BE2C (cell line): ENCODE measurements around the gene TGFB1.

Experiments used
- DNase-seq: peaks from one replicate; pipeline ENCODE4 v3.0.0-alpha.2; 2020
- H3K27me3 ChIP-seq: fragments of 250-450 bp; sonication (Bioruptor Pico); 2 replicates; pipeline ENCODE4 v1.5.1; 2020; ENCODE audit warnings: mild to moderate bottlenecking
- H3K36me3 ChIP-seq: fragments of 250-450 bp; sonication (Bioruptor Pico); 2 replicates; pipeline ENCODE4 v1.5.1; 2020; ENCODE audit warnings: mild to moderate bottlenecking
- H3K4me1 ChIP-seq: fragments of 250-450 bp; sonication (Bioruptor Pico); 2 replicates; pipeline ENCODE4 v1.5.1; 2020
- H3K4me3 ChIP-seq: 2 replicates; pipeline ENCODE4 v1.5.1; 2011; ENCODE audit warnings: low read depth, low read length
- H3K9me3 ChIP-seq: fragments of 250-450 bp; sonication (Bioruptor Pico); 2 replicates; pipeline ENCODE4 v1.5.1; 2020
- CTCF ChIP-seq: IDR thresholded peaks from 2 replicates; pipeline ENCODE4 v1.5.1; 2012; ENCODE audit warnings: mild to moderate bottlenecking, low read depth, low read length

Gene TGFB1

GRCh38 chr19:41344162-41344561 is 9.6 kb downstream of the TGFB1 start:
- Histone ChIP-seq H3K9me3 (no peaks in the 10 kb centered on the region), H3K4me3 (no peak overlapping the region), H3K27me3 (no peaks in the 10 kb centered on the region), H3K36me3 (no peaks in the 10 kb centered on the region; the same call in 1 of the 2 replicates), H3K4me1 (no peaks in the 10 kb centered on the region)
- DNase-seq, result no peak
- TF ChIP-seq CTCF, result no peak

- H3K4me3 ChIP-seq, result no peak overlapping the region
- no peak for TF ChIP-seq CTCF
- no peaks in the 10 kb centered on the region for H3K9me3 ChIP-seq
- H3K36me3 ChIP-seq, result no peaks in the 10 kb centered on the region; the same call in 1 of the 2 replicates
- DNase-seq, result no peak
- H3K4me1 ChIP-seq, result no peaks in the 10 kb centered on the region
- H3K27me3 ChIP-seq, result no peaks in the 10 kb centered on the region
Observed at GRCh38 chr19:41341669-41342490, 11.8 kb downstream of the TGFB1 start.

- DNase-seq, result no peak
Observed at GRCh38 chr19:41339936-41340335, 13.8 kb downstream of the TGFB1 start.

GRCh38 chr19:41335467-41335866 is 18.3 kb downstream of the TGFB1 start:
- no peak for DNase-seq
- Histone ChIP-seq H3K4me1 (no peaks in the 10 kb centered on the region; the same call in 1 of the 2 replicates), H3K36me3 (peaks cover 3% of the 10 kb centered on the region; the same call in 1 of the 2 replicates), H3K4me3 (no peak overlapping the region), H3K9me3 (no peaks in the 10 kb centered on the region), H3K27me3 (no peaks in the 10 kb centered on the region)
- TF ChIP-seq CTCF, result no peak

More at GRCh38 chr19:41339936-41340335, 13.8 kb downstream of the TGFB1 start:
- no peaks in the 10 kb centered on the region for H3K9me3 ChIP-seq
- TF ChIP-seq CTCF, result no peak
- H3K4me1 ChIP-seq, result no peaks in the 10 kb centered on the region
- no peaks in the 10 kb centered on the region; the same call in 1 of the 2 replicates for H3K36me3 ChIP-seq
- no peak overlapping the region for H3K4me3 ChIP-seq
- no peaks in the 10 kb centered on the region for H3K27me3 ChIP-seq

GRCh38 chr19:41334793-41335192 is 18.9 kb downstream of the TGFB1 start:
- Histone ChIP-seq H3K4me1 (no peaks in the 10 kb centered on the region; the same call in 1 of the 2 replicates), H3K36me3 (peaks cover 3% of the 10 kb centered on the region; the same call in 1 of the 2 replicates), H3K9me3 (no peaks in the 10 kb centered on the region), H3K27me3 (no peaks in the 10 kb centered on the region), H3K4me3 (no peak overlapping the region)
- TF ChIP-seq CTCF, result no peak
- no peak for DNase-seq

- peaks cover 3% of the 10 kb centered on the region; the same call in 1 of the 2 replicates for H3K36me3 ChIP-seq
- H3K4me1 ChIP-seq, result peaks cover 12% of the 10 kb centered on the region
- H3K9me3 ChIP-seq, result no peaks in the 10 kb centered on the region
- DNase-seq, result no peak
- TF ChIP-seq CTCF, result no peak
- no peaks in the 10 kb centered on the region for H3K27me3 ChIP-seq
- H3K4me3 ChIP-seq, result no peak overlapping the region
Observed at GRCh38 chr19:41332468-41332867, 21.3 kb downstream of the TGFB1 start.
